Measurements from ENCODE around the gene SCN8A.

SCN8A gene

DNA sequence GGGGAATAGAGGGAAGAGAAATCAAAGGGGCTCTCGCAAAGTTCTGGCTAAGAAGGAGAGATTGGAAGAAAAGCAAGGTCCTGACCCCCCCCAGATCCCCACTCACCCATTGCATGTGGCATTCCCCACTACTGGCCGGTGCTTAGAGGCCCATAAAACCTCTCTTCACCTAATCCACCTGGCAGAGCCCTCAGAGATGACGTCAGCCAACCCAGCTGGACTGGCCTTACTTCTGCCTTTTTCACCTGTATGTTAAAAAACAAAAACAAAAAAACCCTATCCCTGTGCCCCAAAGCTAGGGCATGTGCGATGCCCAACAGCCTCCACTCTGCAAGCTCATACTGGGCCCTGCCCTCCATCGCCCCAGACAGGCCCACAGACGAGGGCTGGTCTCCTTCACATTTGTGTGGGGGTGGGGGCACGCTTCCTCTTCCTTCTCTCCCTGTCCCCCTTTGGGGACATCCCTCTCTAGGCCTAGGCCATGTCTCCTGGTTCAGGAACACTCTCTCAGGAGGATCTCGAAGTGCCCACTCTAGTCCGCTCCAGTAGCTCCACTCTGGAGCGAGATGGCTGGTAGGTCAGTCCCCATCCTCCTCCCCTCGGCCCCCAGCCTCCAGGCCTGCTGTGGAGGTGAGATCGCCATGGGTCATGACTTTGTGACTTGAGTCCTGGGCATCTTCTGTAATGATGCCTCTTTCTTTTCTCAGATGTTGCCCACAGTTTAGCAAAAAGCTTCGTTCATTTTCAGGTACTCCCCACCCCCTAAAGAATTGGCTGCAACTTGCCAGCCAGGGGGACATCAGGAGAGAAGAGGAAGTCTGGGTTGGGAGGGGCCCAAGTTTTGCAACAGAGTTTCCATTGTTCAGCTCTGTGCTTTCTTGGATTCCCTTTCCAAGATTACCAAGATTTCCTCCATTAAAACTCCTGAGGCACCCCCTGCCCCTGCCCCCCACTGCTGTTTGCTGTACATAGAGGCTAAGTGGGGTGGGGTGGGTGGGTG lies 220.5 kb downstream of the SCN8A start:
- no peak for DNase-seq (ENCODE audit: low spot score)
- TF ChIP-seq CTCF (IDR thresholded peaks at IDR 0.05; ENCODE audit: extremely low read depth, missing control alignments) = no peak

GRCh38 chr12:51812871-51813270 lies 221.8 kb downstream of the SCN8A start:
- no peak for TF ChIP-seq CTCF (IDR thresholded peaks at IDR 0.05; ENCODE audit: extremely low read depth, missing control alignments)
- no peak for DNase-seq (ENCODE audit: low spot score)

DNA sequence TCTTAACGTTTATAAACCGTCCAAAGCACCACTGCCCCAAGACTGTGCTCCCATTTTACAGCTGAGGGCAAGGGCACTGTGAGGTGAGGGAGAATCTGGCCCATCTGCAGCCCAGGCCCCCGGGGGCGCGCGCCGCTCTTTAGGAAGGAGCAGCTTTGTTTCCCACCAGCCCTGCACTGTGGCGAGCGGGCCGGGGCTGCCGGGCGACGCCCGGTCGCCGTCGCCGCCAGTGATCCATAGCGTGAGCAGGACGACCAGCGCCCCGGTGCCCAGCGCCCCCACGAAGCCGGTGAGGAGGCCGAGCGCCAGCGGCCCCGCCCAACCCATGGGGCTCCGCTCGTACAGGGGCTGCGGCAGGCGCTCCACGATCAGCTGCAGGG lies 222.9 kb downstream of the SCN8A start:
- DNase-seq (ENCODE audit: low spot score) = peak; percentile 49
- no peak for TF ChIP-seq CTCF (IDR thresholded peaks at IDR 0.05; ENCODE audit: extremely low read depth, missing control alignments)

GRCh38 chr12:51814311-51815088 lies 223.5 kb downstream of the SCN8A start:
- peak; percentile 64 for TF ChIP-seq CTCF (IDR thresholded peaks at IDR 0.05; ENCODE audit: extremely low read depth, missing control alignments)
- DNase-seq (ENCODE audit: low spot score) = peak; percentile 89

GRCh38 chr12:51815571-51815970 lies 224.5 kb downstream of the SCN8A start:
- TF ChIP-seq CTCF (IDR thresholded peaks at IDR 0.05; ENCODE audit: extremely low read depth, missing control alignments) = no peak
- no peak for DNase-seq (ENCODE audit: low spot score)

- no peak for DNase-seq (ENCODE audit: low spot score)
- TF ChIP-seq CTCF (IDR thresholded peaks at IDR 0.05; ENCODE audit: extremely low read depth, missing control alignments) = no peak
Observed at GRCh38 chr12:51817027-51817953, 226.3 kb downstream of the SCN8A start.
